ENCODE data around the gene LUC7L3. TPM values are rescaled to one million over a fixed set of nuclear protein-coding genes. Genes with fewer than 3 reads are reported as not detected.

The LUC7L3 gene
- total RNA-seq, 1 donor from 2014 or later, result 43.6 TPM

DNA sequence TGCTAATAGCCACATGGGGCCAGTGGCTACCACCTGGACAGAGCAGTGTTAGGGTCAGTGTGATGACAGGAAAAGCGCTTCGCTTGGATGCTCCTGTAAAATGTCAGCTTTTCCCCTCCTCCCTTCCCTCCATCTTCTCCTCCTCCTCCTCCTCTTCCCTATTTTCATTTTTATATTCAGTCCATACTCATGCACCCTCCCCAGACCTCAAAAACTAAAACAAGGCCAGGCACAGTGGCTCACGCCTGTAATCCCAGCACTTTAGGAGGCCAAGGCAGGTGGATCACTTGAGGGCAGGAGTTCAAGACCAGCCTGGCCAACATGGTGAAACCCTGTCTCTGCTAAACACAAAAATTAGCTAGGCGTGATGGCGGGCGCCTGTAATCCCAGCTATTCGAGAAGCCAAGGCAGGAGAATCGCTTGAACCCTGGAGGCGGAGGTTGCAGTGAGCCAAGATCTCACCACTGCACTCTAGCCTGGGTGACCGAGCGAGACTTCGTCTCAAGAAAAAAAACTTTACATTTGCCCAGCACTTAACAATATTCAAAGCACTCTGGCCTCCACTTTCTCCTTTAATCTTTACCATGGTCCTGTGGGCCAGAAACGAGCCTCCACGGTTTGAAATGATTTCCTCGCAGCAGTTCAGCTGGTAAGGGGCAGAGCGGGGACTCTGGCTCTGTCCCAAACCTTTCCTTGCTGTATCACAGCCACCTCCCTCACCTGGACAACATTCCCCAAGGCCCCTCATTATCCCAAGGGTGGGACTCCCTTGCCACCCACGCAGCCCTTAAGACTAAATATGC is 33.5 kb upstream of the LUC7L3 start:
- DNase-seq (ENCODE audit: low spot score) (no peak), ATAC-seq (no peak)

DNA sequence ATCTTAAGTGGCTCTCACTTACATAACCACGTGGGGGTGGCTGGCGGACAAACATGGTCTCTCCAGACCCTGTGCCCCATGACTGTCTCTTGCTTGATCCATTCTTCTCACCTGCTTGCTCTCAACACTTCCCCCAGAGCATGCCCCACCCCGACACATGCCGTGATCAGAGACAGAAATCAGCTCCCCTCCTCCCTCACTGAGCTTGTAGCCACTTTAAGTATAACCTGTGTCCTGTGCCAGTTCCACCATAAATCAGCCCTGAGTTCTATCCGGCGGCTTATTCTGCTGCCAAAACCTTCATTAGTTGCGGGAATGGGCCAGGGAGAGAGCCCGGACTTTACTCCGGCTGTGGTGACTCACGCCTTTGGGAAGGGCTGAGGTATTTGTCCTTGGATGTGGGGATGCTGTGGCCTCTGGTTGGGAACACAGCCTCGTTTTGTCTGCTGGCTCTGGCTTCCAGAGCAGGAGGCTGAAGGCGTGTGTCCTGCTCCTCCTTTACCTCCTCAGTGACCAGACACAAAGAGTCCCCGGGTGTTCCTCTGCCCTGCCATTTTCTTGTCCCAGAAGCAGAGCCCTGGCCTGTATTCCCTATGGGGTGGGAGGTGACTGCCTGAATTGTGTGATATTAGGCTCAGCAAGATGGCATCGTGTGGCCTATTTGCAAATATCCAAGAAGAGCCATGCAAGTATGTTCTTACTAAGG is 32.8 kb upstream of the LUC7L3 start:
- peak; percentile 90 for DNase-seq (ENCODE audit: low spot score)
- ATAC-seq, result peak; percentile 64

DNA sequence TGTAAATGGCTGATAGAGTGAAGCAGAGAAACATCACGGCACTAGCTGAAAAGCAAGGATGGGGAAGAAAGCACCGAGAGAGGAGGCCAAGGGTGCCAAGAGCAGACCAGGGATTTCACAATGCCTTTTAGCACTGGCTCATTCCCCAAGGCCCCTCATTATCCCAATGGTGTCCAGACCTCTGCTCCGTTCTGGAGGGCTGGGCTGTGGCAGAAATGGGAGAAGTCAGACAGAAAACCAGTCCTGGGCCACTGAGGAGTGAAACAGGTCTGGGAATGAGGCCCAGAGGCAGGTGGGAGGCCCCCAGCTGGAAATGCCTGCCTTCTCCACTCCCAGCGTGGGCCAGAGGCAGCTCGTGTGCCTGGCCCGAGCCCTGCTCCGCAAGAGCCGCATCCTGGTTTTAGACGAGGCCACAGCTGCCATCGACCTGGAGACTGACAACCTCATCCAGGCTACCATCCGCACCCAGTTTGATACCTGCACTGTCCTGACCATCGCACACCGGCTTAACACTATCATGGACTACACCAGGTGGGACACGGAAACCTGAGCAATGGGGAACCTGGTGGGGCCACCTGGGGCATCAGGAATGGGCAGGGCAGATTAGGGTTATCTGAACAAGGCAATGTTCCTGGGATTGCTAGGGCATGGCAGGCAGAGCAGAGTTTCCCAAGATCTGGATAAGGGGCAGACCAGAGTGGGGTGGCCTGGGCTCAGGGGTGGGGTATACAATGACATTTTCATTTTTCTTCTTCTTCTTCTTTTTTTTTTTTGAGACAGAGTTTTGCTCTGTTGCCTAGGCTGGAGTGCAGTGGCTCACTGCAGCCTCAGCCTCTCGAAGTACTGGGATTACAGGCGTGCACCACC is 32.0 kb upstream of the LUC7L3 start:
- no peak for DNase-seq (ENCODE audit: low spot score)
- no peak for ATAC-seq

DNA sequence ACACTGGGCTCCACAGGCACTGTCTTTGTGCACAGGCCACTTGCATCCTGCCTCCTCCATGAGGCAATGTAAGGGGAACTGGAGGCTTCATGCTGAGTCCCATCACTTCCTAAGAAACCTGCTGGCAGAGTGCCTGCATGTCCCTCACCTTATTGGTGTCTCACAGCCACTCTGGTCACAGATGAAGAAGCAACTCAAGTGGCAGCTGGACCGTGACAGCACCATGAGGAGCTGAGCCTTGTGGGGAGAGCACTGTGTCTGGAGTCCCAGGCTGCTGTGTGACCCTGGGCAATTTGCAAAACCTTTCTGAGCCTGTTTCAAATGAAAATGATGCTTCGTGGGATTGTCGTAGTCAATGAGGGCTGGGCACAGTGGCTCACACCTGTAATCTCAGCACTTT is 31.2 kb upstream of the LUC7L3 start:
- no peak for ATAC-seq
- no peak for DNase-seq (ENCODE audit: low spot score)

DNA sequence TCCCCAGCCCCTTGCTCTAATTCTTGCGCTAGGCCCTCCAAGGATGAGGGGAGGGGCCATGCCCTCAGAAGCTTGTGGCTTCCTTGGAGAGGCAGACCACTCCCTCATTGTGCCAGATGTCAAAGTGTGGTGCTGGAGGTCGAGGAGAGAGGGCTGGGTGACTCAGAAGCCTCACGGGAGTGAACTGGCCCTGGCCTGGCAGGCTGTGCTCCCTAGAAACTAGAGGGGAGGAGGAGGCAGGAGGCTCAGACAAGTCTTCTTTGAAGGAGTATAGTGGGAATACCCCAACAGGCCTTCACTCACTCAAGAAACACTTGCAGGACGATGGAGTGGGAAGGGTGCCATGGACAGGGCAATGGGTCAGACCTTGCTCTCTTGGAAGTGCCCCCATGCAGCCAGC is 30.2 kb upstream of the LUC7L3 start:
- ATAC-seq (no peak), DNase-seq (ENCODE audit: low spot score) (no peak)

DNA sequence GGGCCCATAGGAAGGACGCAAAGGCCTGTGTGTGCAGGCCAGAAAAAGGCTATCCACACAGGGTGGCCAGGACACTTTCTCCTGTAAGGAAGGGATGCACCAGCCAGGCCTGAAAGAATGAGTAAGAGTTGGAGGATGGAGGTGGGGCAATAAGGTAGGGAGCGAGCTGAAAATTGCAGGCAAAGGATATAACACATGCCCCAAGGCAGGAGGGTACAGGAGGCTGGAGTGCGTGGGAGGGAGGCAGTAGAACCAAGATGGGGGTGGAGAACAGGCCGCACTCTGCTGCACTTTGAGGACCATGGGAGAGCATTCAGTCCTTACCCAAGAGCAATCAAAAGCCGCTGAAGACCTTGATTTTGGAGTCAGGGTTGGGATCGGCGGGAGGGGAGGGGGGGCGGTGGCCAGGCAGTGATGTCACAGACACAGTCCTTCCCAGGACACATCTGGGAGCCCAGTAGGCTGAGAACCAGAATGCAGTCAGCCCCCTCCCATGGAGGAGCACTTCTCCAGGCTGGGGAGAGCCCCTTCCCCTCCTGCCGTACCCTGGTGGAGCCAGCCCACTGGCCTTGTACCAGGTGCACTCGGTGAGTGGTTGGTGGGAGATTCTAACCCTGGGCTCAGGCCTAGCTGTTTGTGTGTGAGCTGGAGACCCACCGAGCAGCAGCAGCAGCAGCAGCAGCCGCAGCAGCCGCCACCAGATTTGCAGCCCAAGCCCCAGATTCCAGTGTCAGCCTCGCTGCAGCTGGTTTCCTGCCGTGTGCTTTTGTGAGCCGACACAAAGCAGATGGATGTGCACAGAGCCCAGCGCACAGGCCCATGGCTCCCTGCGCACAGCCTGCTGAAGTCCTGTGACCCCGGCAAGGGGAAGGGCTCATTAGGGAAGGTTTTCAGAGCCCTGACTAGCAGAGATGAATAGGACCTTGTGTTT is 29.2 kb upstream of the LUC7L3 start:
- DNase-seq (ENCODE audit: low spot score), result no peak
- ATAC-seq, result no peak

DNA sequence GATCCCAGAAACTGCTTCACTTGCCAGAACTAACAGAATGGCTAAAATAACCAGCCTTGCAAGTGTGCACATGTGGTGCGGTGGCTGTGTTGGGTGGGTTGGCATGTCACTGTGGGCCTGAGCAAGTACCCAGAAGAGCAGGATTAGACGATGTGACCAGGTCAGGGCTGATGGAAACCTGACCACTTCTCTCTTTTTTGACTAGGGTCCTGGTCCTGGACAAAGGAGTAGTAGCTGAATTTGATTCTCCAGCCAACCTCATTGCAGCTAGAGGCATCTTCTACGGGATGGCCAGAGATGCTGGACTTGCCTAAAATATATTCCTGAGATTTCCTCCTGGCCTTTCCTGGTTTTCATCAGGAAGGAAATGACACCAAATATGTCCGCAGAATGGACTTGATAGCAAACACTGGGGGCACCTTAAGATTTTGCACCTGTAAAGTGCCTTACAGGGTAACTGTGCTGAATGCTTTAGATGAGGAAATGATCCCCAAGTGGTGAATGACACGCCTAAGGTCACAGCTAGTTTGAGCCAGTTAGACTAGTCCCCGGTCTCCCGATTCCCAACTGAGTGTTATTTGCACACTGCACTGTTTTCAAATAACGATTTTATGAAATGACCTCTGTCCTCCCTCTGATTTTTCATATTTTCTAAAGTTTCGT is 28.4 kb upstream of the LUC7L3 start:
- ATAC-seq (peak; percentile 2), DNase-seq (ENCODE audit: low spot score) (no peak)

DNA sequence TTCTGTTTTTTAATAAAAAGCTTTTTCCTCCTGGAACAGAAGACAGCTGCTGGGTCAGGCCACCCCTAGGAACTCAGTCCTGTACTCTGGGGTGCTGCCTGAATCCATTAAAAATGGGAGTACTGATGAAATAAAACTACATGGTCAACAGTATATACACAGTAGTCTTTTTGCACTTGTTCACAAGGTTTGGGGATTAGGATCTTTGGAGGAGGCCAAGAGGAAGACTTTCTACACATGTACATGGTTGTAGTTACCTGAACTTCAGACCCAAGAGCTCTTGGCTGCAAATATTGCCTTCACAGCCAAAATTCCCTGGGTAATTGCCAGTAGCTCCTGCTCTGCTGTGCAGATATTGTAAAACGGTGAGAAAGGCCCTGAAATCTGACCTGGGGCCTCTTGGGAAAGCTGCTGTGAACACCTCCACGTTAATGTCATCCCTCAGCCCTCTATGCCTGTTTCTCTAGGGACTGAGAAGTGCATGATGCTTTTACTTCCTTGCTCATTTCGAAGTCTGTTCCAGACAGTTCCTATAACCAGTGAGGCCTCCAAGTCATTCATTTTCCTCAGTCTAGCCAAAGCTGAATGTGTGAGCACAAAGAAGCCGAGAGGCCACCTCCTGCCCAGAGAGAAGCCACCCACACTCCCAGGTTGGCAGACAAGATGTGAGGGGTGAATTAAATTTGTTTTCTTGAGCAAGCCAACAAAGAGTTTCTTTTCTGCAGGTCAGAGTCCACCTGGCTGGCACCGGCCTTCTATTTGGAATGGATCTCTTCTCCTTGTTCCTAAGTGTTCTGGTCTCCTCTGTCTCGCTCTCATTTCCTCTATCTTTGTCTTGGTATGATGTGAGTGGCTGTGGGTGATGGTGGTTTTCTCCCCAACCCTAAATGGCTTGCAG is 27.6 kb upstream of the LUC7L3 start:
- DNase-seq (ENCODE audit: low spot score) (peak; percentile 83), ATAC-seq (peak; percentile 38)

DNA sequence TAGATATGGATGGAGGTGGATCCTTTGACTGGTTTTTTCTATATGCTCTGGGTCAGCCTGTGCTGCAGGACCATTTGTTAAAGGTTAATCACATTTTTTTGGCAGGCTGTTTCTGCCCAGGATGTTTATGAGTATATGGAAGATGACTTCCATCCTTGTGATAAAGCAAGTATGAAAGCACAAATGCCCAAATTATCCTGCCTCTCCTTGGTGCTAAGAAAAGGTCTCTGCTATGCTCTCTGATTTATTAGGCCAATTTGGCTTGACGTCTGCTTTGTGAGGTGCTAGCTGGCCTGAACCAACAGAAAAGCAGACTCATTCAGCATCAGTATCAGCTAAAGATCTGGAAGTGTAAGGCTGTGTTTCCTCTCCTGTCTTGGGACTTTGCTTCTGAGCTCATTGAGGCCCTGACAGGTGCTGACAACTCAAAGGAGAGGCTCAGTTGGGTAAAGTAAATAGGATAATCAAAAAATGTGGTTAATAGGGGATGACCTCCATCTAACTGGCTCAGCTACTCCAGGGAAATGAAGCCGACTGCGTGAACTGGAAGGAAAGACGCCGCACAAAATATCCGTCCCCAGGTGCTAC is 26.9 kb upstream of the LUC7L3 start:
- DNase-seq (ENCODE audit: low spot score), result no peak
- no peak for ATAC-seq

DNA sequence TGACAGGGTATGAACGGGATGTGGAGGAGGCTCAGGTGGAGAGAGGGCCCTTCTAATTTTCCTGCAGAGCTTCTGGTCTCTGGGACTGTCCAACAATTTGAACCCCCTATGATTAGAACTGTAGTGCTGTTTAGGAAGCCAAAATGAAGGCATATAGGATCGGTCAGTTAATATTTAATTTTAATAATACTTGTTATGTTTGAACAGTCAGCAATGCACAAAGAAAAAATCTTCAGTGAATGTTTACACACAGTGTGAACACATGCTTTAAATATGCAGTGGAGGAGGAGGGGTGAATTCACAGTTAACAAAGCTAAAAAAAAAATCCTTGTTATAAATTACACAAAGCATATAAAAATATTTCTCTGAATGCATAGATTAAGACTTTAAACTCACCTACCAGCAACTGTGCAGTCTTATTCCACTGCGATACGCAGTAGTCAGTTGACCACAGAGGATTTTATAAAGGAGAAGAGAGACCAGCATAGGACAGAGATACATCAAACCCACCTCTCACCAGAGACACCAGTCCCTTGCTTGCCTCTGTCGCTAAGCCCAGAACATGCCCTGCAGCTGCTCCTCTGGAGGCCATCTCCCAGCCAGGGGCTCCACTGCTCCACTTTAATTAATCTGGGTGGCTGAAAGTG is 26.2 kb upstream of the LUC7L3 start:
- DNase-seq (ENCODE audit: low spot score) (no peak), ATAC-seq (no peak)

DNA sequence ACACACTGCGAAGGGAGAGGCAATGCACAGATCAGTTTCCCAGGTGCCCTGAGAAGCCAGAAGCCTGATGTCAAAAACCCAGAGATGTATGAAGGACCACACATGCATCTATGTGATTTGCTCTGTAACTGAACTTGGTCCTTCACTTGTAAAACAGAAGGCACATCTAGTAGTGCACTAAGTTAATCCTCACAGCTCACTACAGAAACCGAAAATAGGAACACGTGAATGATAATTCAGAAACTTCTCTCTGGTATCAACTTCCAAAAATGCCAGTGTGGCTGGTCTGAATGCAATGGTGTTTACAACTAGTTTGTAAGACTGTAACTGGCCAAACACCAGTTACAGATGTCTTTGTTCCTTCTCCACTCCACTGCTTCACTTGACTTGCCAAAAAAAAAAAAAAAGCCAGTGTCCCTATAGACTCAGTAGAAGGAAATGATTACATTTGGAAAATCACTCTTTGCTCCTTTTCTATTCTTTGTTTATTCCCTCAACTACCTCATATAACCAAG is 23.0 kb upstream of the LUC7L3 start:
- ATAC-seq, result no peak
- DNase-seq (ENCODE audit: low spot score), result no peak

DNA sequence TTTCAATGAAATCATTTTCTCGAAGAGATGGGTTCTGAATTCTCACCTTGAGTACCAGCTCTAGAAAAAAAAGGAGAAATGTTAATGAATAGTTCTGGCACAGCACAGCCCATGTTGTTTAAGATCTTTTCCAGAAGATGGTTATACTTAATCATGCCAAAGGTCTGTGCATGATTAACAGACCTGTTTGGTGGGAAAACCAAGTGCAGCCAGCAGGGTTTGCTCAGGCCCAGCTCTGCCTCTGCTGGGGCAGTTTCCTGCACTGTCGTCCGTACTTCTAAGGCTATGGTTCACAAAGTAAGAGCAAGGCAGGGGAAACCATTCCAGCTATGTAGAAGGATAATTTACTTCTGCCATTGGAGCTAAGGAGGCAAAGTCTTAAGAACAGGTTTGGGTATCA is 22.3 kb upstream of the LUC7L3 start:
- ATAC-seq, result no peak

DNA sequence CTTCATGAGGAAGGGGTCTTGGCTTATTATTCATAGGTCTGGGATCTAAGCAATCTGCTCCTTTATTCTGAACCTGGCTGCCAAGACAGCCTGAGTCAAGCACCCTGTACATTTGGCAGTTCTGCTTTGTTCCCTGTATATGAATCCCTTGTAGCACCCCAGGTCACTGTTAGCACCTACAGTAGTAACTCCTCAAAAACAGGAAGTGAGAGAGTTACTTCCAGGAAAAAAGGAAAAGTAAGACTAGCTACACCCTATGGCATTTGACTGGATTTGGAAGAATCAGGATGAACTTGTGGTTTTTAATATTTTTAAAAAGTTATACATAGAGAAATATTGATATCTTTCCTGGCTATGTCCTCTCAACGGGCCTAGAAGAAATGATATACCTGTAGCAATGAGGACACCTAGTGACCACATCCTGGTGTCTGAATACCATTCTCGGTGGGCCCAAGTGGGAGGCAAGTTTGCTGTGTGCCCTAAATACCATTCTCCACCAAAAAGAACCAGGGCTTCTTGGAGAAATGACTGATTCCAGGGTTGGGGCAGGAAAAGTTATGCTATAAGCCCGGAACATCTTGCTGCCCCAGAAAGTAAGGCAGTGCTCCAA is 21.6 kb upstream of the LUC7L3 start:
- DNase-seq (ENCODE audit: low spot score), result no peak
- peak; percentile 41 for ATAC-seq

More for the DNA sequence above, 22.3 kb upstream of the LUC7L3 start:
- DNase-seq (ENCODE audit: low spot score), result no peak

DNA sequence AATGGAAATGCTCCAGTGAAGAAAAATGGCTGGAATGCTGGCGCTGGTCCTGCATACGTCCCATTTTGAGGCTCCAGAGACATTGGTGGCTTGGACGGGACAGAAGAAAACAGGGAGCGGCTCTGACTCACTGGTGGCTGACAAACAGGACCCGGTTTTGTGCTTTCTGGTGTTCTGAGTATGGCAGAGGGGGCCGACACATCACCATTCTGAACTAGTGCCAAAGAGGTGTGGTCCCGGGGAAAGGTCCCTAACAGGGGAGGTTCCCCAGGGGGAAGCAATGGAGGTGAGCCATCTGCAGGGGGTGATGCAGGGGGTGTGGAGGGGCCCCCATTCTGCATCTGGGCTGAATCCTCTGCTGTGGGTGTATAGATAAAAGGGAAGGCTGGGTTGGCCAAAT is 20.0 kb upstream of the LUC7L3 start:
- no peak for DNase-seq (ENCODE audit: low spot score)
- no peak for ATAC-seq

DNA sequence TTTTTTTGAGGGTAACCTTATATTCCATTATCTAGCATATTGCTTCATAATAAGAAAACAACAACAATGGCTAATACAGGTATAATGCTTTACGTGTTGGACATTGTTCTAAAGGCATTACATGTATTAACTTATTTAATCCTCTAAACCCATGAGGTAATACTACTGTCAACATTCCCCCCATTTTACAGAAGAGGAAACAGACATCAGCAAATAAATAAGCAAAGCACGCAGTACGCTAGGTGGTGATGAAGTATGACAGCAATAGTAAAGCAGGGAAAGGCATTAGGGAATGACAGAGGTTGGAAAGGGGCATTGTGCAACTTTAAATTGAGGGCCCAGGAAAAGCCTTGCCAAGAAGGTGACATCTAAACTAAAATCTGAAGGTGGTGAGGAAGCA is 16.2 kb upstream of the LUC7L3 start:
- DNase-seq (ENCODE audit: low spot score) (no peak), ATAC-seq (no peak)

DNA sequence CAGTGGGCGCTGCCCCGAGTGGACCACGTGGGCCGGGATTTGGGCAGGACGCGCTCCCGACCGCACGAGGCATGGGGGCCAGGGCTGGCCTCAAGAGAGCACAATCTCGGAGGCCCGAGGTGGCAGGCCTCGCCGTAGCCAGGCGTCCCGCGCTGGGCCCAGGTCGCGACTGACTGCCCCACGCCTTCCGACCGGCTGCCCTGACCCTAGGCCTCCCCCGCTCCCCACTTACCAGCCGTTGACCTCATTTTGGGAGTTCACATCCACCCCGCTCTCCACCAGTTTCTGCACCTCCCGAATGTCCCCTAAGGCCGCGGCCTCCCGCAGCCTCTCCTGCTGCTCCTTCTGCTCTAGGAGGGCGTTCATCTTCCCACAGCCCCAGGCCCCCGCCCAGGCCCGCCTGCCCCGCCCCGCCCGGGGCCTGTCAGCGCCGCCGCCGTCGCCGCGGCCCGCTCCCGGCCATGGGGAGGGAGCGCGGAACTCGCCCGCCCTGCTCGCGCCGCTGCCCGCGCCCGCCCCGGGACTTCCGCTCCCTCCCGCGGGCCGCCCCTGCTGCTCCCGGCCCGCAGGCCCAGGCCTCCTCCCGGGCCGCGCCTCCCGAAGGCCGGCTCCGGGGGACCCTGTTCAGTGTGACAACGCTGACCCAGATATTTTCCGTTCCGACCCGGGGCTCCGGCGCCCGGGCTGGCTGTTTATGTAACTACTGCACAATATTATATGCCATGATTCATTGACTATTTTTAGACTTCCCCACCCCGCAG is 11.9 kb upstream of the LUC7L3 start, which contains the start of gene ANKRD40:
Gene ANKRD40 (minus strand): TSS at position 626 of the 761 bp plus-strand sequence. CDS start 260 bp downstream, at position 366.
- peak; percentile 83 for ATAC-seq
- DNase-seq (ENCODE audit: low spot score), result peak; percentile 88

Measured in left lobe of liver (tissue), 2 donors.